Cerebellar nuclear complex (tissue), 1 donor: ENCODE measurements around the gene ANO1.

Experiments used
- DNase-seq, 2 experiments: peaks; one replicate each; lab custom pipeline; 2025; lab: John Stamatoyannopoulos, UW

The ANO1 gene

DNA sequence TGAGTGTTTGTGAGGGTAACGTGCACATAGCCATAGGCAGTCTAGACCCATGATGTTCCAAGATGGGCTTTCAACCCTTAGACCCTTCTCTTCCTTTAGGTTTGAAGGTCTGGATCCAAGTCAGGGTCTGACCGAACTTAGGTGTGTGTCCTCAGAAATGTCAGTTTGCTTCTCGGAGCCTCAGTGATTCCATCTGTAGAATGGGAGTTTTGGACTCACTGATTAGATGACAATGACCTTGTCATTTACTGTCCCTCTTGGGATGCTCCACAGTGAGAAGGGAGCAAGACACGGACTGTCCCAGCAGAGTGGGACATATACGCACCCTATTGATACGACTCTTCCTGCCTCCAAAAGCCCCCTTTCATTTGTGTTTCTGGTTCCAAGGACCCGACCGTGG lies 37.7 kb downstream of the ANO1 start:
- DNase-seq = no peak

DNA sequence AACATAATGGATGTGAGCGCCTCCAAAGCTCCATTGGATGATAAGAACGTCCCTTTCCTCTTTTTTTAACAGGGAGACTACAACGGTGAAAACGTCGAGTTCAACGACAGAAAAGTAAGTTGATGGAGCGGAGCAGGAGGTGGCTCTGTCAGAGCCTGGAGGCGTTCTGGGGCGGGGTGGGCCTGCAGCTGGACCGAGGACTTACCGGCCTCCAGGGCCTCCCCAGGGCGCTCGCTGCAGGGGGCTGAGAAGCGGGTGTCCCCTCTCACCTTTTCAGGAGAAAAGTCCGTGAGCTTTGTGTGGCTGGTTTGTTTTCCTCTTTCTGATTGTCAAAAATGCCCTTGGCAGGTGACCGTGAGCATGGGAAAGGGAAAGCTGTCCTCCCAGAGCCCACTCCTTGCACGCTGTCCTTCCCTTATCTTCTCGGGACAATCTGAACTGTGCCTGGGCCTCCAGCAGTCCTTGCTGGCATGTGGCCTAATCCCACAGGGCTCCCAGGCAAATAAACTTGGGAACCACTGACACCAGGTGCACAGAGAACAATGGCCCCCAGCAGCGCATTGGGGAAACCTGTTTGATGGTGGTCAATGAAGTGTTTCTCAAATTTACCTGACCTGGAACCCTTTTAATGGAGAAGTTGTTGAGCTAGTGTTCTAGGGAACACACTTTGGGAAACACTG lies 38.4 kb downstream of the ANO1 start:
- no peak for DNase-seq

DNA sequence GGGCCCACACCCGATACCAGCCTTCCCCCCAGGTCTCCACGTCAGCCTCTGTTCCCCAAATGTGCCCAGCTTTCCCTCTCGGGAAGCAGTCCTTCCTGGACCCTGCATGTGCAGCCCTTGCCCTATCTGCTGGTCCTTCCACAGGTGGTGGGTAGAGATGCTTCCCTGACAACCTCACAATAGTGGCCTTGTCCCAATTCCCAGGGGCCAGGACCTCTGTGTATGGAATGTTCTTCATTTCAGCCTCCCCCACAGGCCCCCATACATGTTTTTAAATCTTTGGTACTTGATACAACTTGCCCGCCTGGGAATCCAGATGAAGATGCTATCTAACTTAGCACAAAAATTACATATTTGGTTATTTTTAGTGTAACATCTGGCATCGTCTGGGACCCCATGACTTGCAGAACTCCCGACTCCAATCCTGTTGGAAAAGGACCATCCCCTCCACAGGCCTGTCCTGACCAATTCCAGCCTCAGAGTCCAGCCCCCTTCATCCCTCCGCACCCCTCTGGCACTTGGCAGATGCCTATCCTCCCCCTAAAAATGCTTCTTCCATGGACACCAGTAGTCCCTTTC lies 39.5 kb downstream of the ANO1 start:
- DNase-seq = no peak

DNA sequence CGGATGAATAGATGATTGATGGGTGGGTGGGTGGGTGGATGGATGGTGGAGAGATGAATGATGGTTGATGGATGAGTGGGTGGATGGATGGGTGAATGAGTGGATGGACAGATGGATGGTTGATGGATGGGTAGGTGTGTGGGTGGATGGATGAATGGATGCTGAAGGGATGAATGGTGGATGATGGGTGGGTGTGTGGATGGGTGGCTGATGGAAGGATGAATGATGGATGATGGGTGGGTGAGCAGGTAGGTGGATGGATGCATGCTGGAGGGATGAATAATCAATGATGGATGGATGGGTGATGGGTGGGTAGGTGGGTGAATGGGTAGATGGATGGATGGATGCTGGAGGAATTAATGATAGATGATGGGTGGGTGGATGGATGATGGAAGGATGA lies 40.5 kb downstream of the ANO1 start:
- DNase-seq = no peak

GRCh38 chr11:70119502-70119901 lies 41.4 kb downstream of the ANO1 start:
- no peak for DNase-seq

GRCh38 chr11:70120674-70121073 lies 42.6 kb downstream of the ANO1 start:
- DNase-seq = no peak

GRCh38 chr11:70122490-70123198 lies 44.5 kb downstream of the ANO1 start:
- no peak for DNase-seq

GRCh38 chr11:70123711-70124110 lies 45.6 kb downstream of the ANO1 start:
- DNase-seq = no peak

GRCh38 chr11:70124321-70125000 lies 46.3 kb downstream of the ANO1 start:
- DNase-seq = no peak

GRCh38 chr11:70126494-70126893 lies 48.4 kb downstream of the ANO1 start:
- DNase-seq = no peak

- DNase-seq = no peak
These were observed 49.7 kb downstream of the ANO1 start for GRCh38 chr11:70127653-70128434.

DNA sequence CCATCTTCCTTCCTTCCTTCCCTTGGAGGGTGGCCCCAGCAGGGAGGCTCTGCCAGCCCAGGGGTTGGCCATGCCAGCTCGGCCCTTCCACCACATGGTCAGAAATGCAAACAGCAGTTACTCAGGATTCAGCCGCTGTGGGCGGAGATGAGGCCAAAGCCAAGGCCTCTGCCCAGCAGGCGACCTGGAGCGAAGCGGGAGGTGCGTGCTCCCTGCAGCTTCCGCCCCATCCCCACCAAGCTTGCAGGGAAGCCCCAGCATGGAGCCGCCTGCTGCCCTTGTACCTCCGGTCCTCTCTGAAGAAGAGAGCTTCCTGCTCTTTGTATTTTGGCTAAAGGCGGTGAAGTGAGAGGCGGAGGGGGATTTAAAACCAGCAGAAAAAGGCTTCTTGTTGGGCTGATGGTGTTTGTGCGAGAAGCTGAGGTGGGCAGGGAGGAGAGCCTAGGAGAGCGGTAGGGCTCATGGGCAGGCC lies 50.4 kb downstream of the ANO1 start:
- no peak for DNase-seq

- DNase-seq = no peak
These were observed 51.0 kb downstream of the ANO1 start for GRCh38 chr11:70129051-70129592.

- no peak for DNase-seq
These were observed 52.5 kb downstream of the ANO1 start for GRCh38 chr11:70130636-70131035.

GRCh38 chr11:70131606-70132190 lies 53.6 kb downstream of the ANO1 start:
- DNase-seq = no peak

DNA sequence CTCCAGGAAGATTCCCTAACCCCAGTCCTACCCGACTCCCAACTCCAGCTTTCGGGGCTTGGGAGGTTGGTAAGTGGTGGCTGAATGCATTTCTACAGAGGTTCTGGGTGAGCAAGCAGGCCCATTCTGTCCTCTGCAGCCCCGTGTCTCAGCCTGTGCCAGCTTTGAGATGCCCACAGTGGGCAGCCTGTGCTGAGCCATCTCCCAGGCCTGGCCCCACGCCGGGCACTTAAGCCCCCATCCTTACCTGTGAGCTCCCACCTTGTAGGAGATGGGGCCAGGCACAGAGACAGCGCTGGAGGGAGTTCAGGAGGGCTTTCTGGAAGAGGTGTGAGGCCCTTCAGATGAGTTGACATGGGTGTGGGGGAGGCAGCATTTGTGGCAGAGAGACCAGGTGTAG lies 54.5 kb downstream of the ANO1 start:
- no peak for DNase-seq

GRCh38 chr11:70133771-70134335 lies 55.7 kb downstream of the ANO1 start:
- DNase-seq = no peak

GRCh38 chr11:70134490-70134889 lies 56.4 kb downstream of the ANO1 start:
- DNase-seq = no peak

GRCh38 chr11:70135142-70135541 lies 57.0 kb downstream of the ANO1 start:
- DNase-seq = no peak

- no peak for DNase-seq
These were observed 57.5 kb downstream of the ANO1 start for GRCh38 chr11:70135625-70136059.

DNA sequence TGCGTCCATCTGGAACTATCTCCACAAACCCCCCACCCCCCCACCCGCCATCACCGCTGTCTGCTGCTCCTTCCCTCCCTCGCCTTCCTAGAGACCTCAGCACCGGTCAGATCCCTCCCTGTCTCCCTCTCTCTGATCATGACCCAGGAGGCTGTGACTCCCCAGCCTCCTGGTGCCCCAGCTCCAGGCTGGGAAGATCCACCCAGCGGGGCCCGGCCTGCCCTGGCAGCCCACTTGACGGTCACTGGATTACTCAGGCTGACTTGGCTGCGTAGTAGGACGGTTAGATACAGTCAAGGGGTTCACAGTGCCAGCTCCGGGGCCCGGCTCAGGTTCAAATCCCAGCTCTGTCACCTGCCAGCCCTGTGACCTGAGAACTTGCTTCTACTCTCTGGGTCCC lies 59.3 kb downstream of the ANO1 start:
- no peak for DNase-seq
